HUDEP-2 (cell line): Measurements from ENCODE around the gene DDX4.

Source experiments
- DNase-seq, 76 experiments: peaks; one replicate each; lab custom pipeline; 2025; ENCODE audit not compliant: unreplicated experiment in 76 of 76; lab: John Stamatoyannopoulos, UW

Gene DDX4

GRCh38 chr5:55864606-55865541 is 127.0 kb downstream of the DDX4 start:
- no peak for DNase-seq

- DNase-seq = no peak
These were observed 128.0 kb downstream of the DDX4 start for GRCh38 chr5:55865831-55866230.

- DNase-seq = no peak
These were observed 128.6 kb downstream of the DDX4 start for GRCh38 chr5:55866485-55866884.
